Bronchial epithelial cell (primary cell): ENCODE data around the gene SPTBN1. TPM values are rescaled to one million over a fixed set of nuclear protein-coding genes. Genes with fewer than 3 reads are reported as not detected.
A peak's percentile ranks its signal among the peaks of the same experiment; 100 is the strongest.

Experiments
- DNase-seq: peaks from one replicate; pipeline ENCODE4 v3.0.0-alpha.2; 2010; ENCODE audit warnings: low read depth
- FAIRE-seq: peaks from 2 replicates; lab custom pipeline; 2011; peaks lifted over from hg19 to GRCh38; lab: Jason Lieb, UNC
- H3K27me3 ChIP-seq: 2 replicates; pipeline ENCODE4 v1.5.1; 2011; ENCODE audit warnings: low read length; ENCODE audit not compliant: control insufficient read depth, insufficient read depth
- H3K36me3 ChIP-seq: 2 replicates; pipeline ENCODE4 v1.5.1; 2011; ENCODE audit warnings: low read length; ENCODE audit not compliant: control insufficient read depth, insufficient read depth
- H3K4me3 ChIP-seq: 2 replicates; pipeline ENCODE4 v1.5.1; 2011; ENCODE audit warnings: mild to moderate bottlenecking, low read depth, low read length, control low read depth
- CTCF ChIP-seq: IDR thresholded peaks from 2 replicates; pipeline ENCODE4 v1.5.1; 2011; ENCODE audit warnings: mild to moderate bottlenecking, moderate library complexity, low read length, control low read depth, inconsistent platforms; ENCODE audit not compliant: insufficient read depth, severe bottlenecking
- total RNA-seq: library from RNA; depleted of rRNA; stranded (reverse); fragments of >200 nt; gene quantifications from 2 replicates; pipeline ENCODE4 v1.2.1, GENCODE V29; 2014

SPTBN1 gene
- total RNA-seq, 1 donor from 2014 or later = 339 TPM

- H3K36me3 ChIP-seq = peaks cover 42% of the 10 kb centered on the region
- no peak for FAIRE-seq
- no peak overlapping the region for H3K4me3 ChIP-seq
- no peak for DNase-seq
- no peaks in the 10 kb centered on the region for H3K27me3 ChIP-seq
- TF ChIP-seq CTCF = no peak
Observed at GRCh38 chr2:54641988-54642387, 185.9 kb downstream of the SPTBN1 start.

- TF ChIP-seq CTCF = no peak
- Histone ChIP-seq H3K36me3 (peaks cover 42% of the 10 kb centered on the region), H3K4me3 (no peak overlapping the region), H3K27me3 (no peaks in the 10 kb centered on the region)
- no peak for DNase-seq
- FAIRE-seq = no peak
Observed at GRCh38 chr2:54642677-54643430, 186.7 kb downstream of the SPTBN1 start.

GRCh38 chr2:54644236-54644635, 188.1 kb downstream of the SPTBN1 start:
- no peaks in the 10 kb centered on the region for H3K27me3 ChIP-seq
- DNase-seq (no peak), FAIRE-seq (no peak)
- peaks cover 43% of the 10 kb centered on the region for H3K36me3 ChIP-seq
- H3K4me3 ChIP-seq = no peak overlapping the region
- TF ChIP-seq CTCF = no peak

GRCh38 chr2:54646170-54646927, 190.2 kb downstream of the SPTBN1 start:
- no peak for FAIRE-seq
- TF ChIP-seq CTCF = no peak

GRCh38 chr2:54648256-54648655, 192.1 kb downstream of the SPTBN1 start:
- FAIRE-seq = peak; percentile 40
- Histone ChIP-seq H3K27me3 (no peaks in the 10 kb centered on the region), H3K36me3 (peaks cover 44% of the 10 kb centered on the region), H3K4me3 (no peak overlapping the region)
- no peak for TF ChIP-seq CTCF
- DNase-seq = no peak

More at GRCh38 chr2:54646170-54646927, 190.2 kb downstream of the SPTBN1 start:
- Histone ChIP-seq H3K4me3 (no peak overlapping the region), H3K27me3 (no peaks in the 10 kb centered on the region), H3K36me3 (peaks cover 47% of the 10 kb centered on the region)
- no peak for DNase-seq
